ENCODE measurements around the gene POU2AF1.

DNA sequence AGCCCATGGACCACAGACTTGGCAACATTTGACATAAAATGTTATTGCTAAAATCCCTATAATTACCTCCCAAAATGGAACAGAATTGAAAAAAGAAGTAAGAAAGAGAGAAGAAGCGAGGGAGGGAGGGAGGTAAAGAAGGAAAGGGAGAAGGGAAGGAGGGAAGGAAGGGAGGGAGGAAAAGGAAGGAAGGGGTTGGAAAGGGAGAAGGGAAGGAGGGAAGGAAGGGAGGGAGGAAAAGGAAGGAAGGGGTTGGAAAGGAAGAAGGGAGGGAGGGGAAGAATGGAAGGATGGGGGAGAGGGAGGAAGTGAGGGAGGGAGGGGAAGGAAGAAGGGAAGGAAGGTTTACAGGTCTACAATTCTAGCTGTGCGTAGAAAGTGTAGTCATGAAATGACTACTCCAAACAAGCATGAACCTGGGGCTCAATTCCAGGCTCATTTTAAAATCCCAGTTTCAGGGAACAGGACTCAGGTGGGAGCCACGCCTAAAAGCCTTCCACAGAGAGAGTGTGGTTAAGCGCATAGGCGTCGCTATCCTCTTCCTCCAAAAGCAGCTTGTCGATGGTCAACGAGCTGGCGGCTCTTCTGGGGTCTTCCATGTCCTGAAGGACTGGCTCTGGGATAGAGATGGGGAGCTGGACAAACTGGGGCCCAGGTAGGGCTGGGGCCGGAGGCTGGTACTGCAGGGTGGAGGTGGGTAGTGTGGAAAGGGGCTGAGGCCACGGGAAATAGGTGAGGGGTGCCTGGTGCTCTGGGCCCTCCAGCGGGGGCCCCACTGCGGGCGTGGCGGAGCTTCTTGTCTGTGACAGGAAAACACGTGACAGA lies 25.1 kb downstream of the POU2AF1 start:
- TF ChIP-seq, protein P1, sequence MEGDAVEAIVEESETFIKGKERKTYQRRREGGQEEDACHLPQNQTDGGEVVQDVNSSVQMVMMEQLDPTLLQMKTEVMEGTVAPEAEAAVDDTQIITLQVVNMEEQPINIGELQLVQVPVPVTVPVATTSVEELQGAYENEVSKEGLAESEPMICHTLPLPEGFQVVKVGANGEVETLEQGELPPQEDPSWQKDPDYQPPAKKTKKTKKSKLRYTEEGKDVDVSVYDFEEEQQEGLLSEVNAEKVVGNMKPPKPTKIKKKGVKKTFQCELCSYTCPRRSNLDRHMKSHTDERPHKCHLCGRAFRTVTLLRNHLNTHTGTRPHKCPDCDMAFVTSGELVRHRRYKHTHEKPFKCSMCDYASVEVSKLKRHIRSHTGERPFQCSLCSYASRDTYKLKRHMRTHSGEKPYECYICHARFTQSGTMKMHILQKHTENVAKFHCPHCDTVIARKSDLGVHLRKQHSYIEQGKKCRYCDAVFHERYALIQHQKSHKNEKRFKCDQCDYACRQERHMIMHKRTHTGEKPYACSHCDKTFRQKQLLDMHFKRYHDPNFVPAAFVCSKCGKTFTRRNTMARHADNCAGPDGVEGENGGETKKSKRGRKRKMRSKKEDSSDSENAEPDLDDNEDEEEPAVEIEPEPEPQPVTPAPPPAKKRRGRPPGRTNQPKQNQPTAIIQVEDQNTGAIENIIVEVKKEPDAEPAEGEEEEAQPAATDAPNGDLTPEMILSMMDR (IDR thresholded peaks at IDR 0.05; ENCODE audit: low read length): no peak
- no peak for TF ChIP-seq EZH2 (optimal IDR thresholded peaks at IDR 0.05; ENCODE audit: low read depth, low read length)
- no peak for TF ChIP-seq EZH2phosphoT487 (IDR thresholded peaks at IDR 0.05; ENCODE audit: low read length)

All from MM.1S (cell line).